HG02938 (cell line): Measurements from ENCODE around the gene TEAD1.
"Not testable (repeated sequence)": the region's sequence is repeated elsewhere in the genome, so short reads cannot be mapped to it uniquely, and the experiment has no call there.

ENCODE experiments used
- ATAC-seq: cut with Tn5 transposase; IDR thresholded peaks from one replicate; pipeline ENCODE4 v1.9.1; 2021; ENCODE audit warnings: mild to moderate bottlenecking, moderate library complexity; ENCODE audit not compliant: unreplicated experiment

Gene TEAD1

GRCh38 chr11:12733091-12733490 lies 58.9 kb downstream of the TEAD1 start:
- no peak for ATAC-seq

GRCh38 chr11:12734625-12735024 lies 60.4 kb downstream of the TEAD1 start:
- no peak for ATAC-seq

GRCh38 chr11:12735262-12735661 lies 61.0 kb downstream of the TEAD1 start:
- no peak for ATAC-seq

GRCh38 chr11:12737024-12737423 lies 62.8 kb downstream of the TEAD1 start:
- no peak for ATAC-seq

GRCh38 chr11:12741671-12742216 lies 67.5 kb downstream of the TEAD1 start:
- no peak for ATAC-seq

- ATAC-seq = no peak
Observed at GRCh38 chr11:12743834-12744449, 69.7 kb downstream of the TEAD1 start.

- no peak for ATAC-seq
Observed at GRCh38 chr11:12744826-12745502, 70.7 kb downstream of the TEAD1 start.

GRCh38 chr11:12745787-12746186 lies 71.6 kb downstream of the TEAD1 start:
- ATAC-seq = no peak

- ATAC-seq = no peak
Observed at GRCh38 chr11:12746593-12747097, 72.4 kb downstream of the TEAD1 start.

GRCh38 chr11:12748561-12748960 lies 74.3 kb downstream of the TEAD1 start:
- no peak for ATAC-seq

GRCh38 chr11:12749442-12749841 lies 75.2 kb downstream of the TEAD1 start:
- no peak for ATAC-seq

- no peak for ATAC-seq
Observed at GRCh38 chr11:12750181-12750580, 76.0 kb downstream of the TEAD1 start.

GRCh38 chr11:12752868-12753524 lies 78.8 kb downstream of the TEAD1 start:
- ATAC-seq = no peak

GRCh38 chr11:12754021-12754420 lies 79.8 kb downstream of the TEAD1 start:
- no peak for ATAC-seq

GRCh38 chr11:12754582-12755234 lies 80.5 kb downstream of the TEAD1 start:
- ATAC-seq = no peak

- no peak for ATAC-seq
Observed at GRCh38 chr11:12755510-12756453, 81.6 kb downstream of the TEAD1 start.

GRCh38 chr11:12756454-12756806 lies 82.2 kb downstream of the TEAD1 start:
- ATAC-seq = no peak

- no peak for ATAC-seq
Observed at GRCh38 chr11:12756867-12757266, 82.6 kb downstream of the TEAD1 start.

GRCh38 chr11:12757416-12757815 lies 83.2 kb downstream of the TEAD1 start:
- ATAC-seq = no peak

GRCh38 chr11:12758117-12758516 lies 83.9 kb downstream of the TEAD1 start:
- not testable (repeated sequence) for ATAC-seq
